Activated CD4-positive, alpha-beta T cell treated with anti-CD3 and anti-CD28 coated beads, Interleukin-2, amount 50 U/mL, for 24 hours (primary cell): ENCODE measurements around the gene MEX3D.
"Not testable (repeated sequence)": the region's sequence is repeated elsewhere in the genome, so short reads cannot be mapped to it uniquely, and the experiment has no call there.

Source experiments
- DNase-seq, 2 donors: peaks; one replicate each; pipeline ENCODE4 v3.0.0-alpha.2; 2020; ENCODE audit warnings: low read depth in 1 of 2, low spot score in 1 of 2

MEX3D gene

DNA sequence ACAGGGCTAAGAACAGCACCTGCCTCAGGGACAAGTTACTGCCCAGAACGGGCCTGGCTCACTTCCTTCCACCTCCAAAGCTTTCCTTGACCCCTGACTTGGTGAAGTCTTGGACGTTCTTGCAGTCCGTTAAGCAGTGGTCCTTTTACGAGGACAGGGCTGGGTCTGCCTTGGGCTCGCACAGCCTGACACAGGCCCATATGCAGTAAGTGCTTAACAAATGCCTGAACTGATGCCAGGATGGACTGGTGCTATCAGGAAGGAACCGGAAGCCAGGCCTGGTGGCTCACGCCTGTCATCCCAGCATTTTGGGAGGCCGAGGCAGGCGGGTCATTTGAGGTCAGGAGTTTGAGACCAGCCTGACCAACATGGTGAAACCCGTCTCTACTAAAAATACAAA, 46.1 kb downstream of the MEX3D start:
- no peak for DNase-seq

DNA sequence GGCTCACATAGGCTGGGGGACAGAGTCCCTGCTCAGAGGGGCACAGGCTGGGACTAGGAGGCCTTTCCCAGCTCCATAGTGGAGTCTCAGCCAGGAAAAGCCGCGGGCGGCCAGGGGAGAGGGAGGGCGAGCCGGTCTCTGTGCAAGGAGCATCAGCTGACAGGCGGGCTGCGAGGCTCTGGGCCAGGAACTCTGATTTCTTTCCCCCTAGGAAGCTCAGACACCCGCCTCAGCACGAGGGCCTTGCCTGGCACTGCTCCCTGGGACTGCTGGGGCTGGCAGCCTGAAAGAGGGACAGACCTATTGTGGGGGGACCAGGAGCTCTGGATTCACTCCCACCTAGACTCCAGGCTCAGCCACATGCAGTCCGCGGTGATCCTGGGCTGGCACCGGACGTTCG, 46.5 kb downstream of the MEX3D start:
- DNase-seq = no peak

DNA sequence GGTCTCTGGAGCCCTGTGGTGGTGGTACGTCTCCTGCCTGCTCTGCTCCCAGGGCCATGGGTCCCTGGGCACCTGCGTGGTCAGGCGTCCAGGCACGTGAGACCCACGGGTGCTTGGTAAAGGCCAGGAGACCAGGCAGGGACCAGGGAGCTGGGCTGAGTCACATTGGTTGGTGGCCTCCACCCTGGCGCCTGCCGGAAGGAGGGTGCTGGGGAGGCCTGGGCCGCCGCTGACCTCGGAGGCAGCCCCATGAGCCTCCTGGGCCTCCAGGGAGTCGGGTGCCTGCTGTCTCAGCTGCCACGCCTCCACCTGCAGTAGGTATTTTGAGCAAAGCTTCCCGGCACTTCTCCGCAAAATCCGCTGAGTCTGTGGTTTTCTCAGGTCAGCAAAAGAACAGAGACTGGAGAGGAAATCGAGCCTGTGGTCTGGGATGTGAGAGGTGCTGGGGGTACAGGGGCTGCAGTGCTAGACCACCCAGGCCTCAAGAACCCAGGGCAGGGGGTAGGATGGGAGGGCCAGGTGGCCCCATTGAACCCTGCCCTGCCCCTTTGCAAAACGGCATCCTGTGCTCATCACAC, 47.8 kb downstream of the MEX3D start:
- DNase-seq = no peak

DNA sequence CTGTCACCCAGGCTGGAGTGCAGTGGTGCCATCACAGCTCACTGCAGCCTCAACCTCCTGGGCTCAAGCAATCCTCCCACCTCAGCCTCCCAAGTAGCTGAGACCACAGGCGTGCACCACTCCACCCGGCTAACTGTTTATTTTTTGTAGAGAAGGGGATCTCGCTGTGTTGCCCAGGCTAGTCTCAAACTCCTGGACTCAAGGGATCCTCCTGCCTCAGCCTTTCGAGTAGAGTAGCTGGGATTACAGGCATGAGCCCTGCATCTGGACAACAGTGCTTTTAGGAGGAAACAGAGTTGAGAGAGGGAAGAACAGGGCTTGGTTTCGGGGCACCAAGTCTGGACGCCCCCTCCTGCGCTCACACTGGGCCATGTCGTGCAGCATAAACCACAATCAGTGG, 48.3 kb downstream of the MEX3D start:
- not testable (repeated sequence) for DNase-seq

DNA sequence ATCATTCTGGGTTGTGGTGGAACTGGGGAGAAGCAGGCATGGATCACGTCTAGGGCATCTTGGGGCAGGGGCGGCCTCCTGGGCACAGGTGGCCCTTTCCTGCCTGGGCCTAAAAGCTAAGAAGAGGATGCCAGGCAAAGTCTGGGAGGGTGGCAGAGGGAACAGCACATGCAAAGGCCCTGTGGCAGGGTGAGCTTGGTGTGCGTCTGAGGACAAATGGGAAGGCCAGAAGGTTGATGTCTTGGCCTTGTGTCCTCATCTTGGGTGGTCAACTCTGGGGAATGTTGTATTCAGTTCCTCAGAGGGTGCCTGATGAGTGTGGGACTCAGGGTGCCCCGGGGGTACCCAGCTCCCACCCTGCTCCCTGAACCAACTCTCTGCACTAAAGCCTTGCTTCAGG, 49.7 kb downstream of the MEX3D start:
- DNase-seq = no peak

DNA sequence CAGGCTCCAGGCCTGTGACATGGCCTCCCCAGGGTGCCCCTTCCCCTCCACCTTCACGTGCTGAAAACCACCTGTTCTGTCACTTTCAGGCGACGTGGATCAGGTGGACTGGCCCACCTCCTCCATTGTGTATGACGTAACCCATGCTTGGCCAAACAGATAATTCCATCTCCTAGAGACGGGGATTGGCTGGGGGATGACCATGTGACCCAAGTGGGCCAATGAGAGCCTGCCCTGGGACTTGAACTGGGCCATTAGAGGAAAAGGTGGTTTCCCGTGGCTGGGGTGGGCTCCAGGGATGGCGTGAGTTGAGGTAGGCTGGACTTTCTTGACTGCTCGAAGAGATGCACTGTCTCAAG, 51.8 kb downstream of the MEX3D start:
- no peak for DNase-seq

DNA sequence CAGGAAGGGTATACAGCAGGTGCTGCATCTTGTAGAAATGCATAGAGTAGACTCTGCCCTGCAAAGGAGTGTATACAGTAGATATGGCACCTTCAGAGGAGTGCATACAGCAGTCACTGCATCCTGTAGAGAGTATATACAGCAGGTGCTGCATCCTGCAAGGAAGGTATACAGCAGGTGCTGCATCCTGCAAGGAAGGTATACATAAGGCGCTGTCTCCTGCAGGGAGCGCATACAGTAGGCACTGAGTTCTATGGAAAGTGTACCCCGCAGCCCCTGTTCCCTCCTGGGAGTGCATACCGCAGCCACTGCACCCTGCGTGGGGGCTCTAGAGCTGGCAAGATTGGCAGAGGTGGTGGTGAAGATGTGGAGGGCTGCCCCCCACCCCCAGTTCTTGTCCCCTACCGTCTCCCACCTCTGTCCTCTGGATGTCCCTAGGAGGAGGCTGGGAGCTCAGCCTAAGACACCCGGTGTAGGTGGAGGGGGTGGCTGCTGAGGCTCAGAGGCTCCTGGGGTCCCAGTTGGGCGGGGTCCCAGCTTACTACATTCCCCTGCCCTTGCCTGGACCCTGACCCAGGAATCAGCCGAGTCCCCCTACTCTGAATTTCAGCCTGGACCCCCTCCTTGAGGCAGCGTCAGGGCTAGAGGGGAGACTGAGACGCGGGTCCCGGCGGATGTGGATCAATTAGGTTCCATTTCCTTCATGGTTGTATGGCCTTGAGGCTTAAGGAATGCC, 53.0 kb downstream of the MEX3D start:
- DNase-seq = no peak

DNA sequence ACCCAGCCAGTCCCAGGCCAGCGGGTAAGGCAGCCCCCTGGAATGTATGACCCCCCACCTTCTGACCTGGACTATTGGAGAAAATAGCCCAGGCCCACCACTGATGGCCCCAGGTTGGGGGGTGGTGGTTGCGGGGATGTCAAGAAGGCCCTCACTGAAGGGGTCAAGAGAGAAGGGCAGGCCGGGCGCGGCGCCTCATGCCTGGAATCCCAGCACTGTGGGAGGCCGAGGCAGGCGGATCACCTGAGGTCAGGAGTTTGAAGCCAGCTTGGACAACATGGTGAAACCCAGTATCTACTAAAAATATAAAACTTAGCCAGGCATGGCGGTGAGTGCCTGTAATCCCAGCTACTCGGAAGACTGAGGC, 53.8 kb downstream of the MEX3D start:
- no peak for DNase-seq

DNA sequence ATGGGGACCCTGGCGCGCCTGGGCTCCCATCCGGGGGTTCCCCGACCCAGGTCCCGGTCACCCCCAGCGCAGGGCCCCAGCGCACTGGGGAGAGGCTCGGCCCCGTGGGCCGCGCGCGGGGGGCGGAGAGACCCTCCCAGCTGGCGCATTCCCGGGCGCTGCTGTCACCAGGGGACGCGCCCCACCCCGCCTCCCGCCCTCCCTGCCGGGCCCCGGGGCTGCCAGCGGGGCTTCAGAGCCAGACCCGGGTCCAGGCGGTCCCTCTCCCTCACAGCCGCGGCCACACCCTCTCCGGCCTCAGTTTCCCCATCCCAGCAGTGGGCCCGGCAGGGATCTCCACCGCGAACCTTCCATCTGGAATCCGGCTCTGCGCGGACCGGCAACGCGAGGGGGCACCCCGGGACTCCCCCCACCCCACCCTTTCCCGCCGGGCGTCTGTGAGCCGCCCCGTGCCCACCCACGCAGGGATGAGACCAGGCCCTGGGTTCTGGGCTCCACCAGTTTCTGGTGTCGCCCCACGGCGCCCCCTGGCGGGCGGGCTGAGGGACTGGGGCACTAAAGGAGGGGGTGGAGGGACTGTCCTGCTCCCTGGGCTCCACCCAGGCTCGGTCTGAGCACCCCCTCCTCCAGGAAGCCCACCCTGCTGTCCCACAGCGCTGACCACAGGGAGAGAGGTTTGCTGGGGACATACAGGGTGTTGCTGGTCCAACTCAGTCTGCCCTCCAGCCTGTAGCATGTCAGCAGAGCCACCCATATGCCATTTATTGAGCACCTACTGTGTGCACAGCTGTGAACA, 54.4 kb downstream of the MEX3D start:
- DNase-seq = peak in 1 of 2 donors; percentile 32

DNA sequence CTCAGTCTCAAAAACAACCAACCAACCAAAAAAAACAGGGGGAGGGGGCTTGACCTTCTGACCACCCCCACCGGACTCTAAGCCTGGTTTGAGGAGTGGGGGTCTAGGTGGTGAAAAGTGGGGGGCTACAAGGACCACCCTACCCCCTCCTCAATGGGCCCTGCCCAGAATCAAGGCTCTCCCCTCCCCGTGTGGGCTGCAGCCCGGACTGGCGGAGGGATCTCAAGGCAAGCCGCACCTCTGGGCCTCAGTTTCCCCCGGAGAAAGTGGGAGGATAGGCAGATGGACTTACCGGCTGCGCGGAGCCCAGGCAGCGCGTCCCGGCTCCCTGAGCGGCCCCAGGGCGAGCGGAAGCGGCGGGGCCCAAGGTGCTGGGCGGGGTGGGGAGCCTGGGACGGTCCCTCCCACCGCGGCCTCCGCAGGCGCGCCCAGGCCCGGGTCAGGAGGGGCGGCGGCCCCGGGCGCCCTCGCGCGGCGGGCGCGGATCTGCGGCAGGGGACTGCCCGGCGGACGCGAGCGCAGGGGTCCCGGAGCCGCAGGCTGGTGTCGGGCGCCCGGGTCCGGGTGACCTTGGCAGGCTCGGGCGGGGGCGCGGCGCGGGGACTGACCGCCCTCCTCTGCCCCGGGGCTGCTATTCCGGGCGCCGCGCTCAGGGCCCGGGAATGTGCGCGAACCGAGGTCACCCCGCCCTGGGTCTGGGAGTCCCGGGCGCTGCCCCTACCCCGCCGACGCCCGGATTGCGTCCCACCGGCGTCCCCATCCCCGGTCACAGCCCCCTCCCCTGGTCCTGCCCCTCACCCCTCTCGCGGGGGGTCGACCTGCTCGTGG, 55.2 kb downstream of the MEX3D start, which contains the start of gene ADAMTSL5:
ADAMTSL5 (minus strand) TSS at position 349 of the 828 bp plus-strand sequence. CDS start 2,076 bp downstream, outside the sequence.
- DNase-seq = peak; percentile 35 to 56

DNA sequence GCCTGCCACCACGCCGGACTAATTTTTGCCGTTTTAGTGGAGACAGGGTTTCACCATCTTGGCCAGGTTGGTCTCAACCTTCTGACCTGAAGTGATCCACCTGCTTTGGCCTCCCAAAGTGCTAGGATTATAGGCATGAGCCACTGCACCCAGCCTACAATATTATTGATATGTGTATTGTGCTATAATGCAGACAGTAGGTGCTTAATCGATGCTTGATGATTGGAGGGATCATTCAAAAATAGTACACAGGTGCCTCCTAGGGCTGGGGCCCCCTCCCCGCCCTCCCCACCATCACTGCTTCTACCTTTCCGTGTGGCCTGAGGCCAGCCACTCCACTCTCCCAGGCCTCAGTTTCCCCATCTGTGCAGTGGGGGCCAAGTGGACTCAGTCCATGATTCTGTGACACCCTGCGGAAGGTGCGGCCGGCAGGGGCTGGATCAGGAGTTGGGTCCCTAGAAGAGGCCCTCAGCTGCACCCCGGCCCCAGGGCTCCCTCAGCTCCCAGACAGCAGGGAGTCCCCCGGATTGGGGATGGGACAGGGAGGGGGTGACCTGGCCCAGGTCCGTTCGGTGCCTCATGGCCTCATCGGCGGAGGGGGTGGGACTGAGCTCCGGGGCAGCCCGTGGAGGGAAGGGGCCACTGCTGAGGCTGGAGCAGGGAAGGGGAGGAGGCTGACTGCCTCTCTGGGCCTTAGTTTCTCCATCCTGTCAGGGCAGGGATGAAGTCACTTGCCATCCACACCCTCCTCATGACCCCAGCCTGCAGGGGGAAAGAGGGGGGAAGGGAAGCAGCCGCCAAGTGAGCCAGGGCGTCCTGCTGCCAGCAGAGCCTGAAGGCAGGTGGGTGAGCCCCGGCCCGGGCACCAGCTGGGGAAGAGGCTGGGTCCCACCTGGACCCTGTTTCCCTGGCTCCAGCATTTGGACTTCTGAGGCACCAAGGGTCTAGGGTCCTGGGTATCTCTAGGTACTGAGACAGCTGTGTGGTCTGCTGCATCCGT, 56.5 kb downstream of the MEX3D start:
- no peak for DNase-seq

DNA sequence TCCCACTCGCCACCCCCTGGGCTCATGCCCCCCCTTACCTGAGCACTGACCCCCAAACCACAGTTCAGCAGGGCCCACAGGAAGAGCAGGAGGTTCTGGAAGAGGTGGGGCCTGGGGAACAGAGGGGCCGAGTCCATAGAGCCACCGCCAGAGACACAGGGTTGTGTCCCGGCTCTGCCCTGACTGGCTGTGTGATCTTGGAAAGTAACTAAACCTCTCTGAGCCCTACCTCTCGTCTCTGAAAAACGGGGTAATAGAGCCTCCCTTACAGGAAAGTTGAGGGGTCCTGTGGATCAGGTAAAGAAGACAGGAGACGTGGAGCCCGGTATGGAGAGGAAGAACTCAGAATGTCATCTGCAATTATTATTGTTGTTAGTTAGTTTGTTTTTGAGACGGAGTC, 57.3 kb downstream of the MEX3D start:
- no peak for DNase-seq

DNA sequence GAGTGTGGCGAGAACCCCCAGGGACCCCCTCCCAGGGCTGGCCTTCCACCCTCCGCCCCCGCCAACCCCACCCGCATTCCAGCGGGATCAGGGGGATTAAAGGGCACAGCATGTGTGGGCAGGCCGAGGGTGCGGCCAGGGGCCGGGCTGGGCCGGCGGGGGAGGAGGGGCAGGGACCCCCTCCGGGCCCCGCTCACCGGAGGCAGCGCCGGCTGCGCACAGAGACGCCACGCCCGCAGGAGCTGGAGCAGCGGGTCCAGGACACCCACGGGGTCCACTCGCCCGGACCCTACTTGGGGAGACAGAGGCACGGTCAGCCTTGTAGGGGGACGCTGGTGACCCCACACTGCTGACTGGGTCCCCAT, 57.7 kb downstream of the MEX3D start:
- no peak for DNase-seq

DNA sequence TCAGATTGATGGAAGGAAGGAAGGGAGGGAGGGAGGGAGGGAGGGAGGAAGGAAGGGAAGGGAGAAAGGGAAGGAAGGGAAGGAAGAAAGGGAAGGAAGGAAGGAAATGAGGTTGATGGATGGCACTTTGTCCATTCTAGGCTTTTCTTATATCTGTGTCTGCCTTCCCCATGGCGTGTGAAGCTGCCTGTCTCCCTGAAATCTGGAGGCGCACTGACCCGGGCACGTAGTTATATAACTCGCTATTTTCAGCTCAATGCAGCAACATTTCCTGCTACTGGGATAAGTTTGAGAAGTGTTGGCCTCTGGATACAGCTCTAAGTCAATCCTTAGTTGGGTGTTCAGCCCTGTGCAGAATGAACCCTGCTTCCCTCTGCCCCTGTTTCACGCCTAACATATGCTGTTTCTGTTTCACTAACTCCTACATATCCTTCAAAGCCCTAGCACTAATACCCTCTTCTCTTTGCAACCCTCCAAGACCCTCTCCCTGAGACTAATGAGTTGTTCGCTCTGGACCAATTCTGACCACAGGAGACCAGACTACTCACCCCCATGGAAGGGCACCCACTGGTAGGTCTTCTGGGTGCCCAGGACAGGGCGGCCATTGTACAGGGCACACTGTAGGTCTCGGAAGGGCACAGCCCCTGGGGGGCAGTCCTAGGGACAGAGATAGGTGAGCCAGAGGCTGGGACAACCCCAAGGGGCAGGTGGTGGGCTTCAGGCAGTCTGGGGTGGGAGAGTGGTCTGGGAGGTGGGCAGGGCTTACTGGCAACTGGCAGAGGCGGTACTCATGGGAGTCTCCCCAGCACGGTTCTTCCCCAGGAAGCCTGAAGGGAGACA, 58.3 kb downstream of the MEX3D start:
- no peak for DNase-seq

DNA sequence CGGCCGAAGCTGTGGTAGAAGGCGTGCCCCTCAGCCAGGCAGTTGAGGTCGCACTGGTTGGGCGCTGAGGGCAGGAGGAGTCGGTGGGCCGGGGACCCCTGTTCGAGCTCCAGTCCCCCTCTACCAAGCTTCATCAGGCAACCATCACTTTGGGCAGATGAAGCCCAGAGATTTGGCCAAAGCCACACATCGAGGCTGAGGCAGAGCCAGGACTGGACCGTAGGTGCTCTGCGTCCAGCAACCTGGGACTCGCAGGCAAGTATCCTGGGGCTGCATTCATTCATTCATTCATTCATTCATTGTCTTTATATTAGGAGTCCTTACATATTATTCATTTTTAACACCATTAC, 59.6 kb downstream of the MEX3D start:
- no peak for DNase-seq

DNA sequence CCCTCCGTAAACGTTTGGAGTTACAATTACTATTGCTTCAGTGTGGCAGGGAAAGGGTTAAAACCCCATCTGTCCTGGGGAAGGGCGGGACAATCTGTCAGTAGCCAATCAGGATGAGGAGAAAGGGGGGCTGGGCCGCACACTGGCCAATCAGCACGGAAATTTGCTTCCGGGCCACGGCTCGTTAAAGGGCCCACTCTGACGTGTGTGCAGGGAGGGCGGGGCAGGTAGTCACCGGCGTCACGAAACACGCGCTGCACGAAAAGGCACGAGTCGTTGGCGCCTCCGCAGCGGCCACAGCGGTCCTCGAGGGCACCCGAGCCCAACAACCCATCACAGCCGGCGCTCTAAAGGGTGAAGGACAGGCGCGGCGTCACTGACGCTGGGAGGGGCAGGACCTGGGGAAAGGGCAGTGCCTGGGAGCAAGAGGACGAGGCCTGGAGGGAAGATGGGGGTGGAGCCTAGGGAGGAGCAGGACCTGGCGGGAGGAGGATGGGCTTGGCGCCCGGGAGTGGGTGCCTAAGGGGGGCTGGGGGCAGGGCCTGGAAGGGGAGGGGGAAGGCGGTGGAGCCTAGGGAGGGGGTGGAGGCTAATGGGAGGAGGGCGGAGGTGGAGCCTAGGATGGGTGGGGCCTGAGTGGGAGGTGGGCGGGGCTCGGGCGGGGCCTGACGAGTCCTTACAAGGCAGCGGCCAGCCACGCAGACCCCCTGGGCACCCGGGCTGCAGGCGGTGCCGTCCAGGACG, 60.2 kb downstream of the MEX3D start:
- peak; percentile 75 to 88 for DNase-seq

DNA sequence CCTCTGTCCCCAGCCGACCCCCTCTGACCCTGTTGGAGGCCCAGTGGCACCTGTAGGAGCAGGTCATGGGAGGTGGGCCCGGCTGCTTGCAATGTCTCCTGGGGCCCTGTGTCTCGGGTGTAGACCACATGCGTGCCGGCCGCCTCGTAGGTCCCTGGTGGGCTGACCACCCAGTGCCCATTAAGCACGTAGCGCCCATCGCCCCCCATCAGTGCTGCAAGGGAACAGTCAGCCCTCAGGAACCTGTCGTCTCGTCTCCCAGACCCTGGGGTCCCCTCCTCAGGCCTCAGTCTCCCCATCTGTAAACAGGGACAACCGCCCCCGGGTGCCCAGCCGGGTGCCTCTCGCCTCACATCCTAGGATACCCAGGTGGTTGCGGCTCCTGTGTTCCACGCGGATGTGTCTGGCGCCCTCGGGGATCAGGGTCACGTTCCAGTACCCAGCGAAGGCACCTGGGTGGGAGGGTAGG, 60.9 kb downstream of the MEX3D start:
- no peak for DNase-seq

DNA sequence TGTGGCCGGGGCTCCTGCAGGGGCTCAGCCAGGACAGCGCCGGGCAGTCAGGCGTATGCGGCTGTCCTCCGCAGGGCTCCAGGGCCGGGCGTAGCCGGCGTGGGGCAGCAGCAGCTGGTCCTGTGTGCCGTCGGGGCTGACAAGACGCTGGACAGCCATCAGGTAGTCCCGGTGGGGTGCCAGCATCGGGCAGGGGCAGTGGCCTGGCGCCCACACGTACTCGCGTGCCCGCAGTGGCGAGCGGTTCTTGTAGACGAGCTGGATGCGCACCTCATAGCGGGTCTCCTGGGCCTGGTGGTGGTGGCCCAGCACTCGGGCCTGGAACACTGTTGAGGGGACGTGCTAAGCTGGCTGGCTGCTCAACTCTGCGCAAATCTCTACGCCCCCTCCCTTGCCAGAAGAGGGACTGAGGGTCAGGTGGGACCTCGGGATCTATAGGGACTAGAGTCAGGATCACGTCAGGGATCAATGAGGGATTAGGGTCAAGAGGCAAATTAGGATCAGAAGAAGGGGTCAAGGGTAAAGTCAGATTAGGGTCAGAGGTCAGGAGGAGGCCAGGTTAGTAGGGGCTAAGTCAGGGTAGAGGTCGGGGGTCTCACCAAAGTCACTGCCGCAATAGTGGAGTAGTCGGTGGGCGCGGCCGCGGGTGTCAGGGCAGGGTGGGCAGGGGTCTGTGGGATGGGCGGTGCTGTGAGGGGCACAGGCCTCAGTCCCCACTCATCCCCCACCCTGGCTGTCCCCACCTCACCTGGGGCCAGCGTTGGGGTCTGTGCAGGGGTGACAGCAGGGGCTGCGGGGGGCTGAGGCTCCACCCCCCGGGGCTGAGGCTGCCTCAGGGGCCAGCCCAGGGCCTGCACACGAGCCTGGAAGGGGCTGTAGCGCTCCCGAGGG, 61.9 kb downstream of the MEX3D start:
- no peak for DNase-seq
